ENCODE measurements around the gene SUSD1.
A peak's percentile ranks its signal among the peaks of the same experiment; 100 is the strongest.

Gene SUSD1

GRCh38 chr9:112015736-112016135 is 159.4 kb downstream of the SUSD1 start (continued):
- no peak for TF ChIP-seq KLF9 (tag by site-specific recombination; IDR thresholded peaks at IDR 0.05; ENCODE audit: low read depth)

GRCh38 chr9:112015149-112015548 is 159.9 kb downstream of the SUSD1 start:
- ChIA-PET POLR2A (no interaction called here), CTCF (no interaction called here)
- no peak overlapping the region for H3K27ac ChIP-seq (ENCODE audit: extremely low read depth, low read depth, low read length)
- no peaks in the 10 kb centered on the region for H3K36me3 ChIP-seq (ENCODE audit: control insufficient read depth in 2 of 2, insufficient read depth in 1 of 2, low read length in 2 of 2)
- no peak for TF ChIP-seq ZNF311 (tag by site-specific recombination; IDR thresholded peaks at IDR 0.05; ENCODE audit: borderline replicate concordance)
- TF ChIP-seq ZNF26 (tag by site-specific recombination; IDR thresholded peaks at IDR 0.05) = no peak
- no peak for TF ChIP-seq ZNF791 (tag by site-specific recombination; IDR thresholded peaks at IDR 0.05)
- TF ChIP-seq ZNF292 (tag by site-specific recombination; IDR thresholded peaks at IDR 0.05; ENCODE audit: borderline replicate concordance, low read depth) = no peak
- TF ChIP-seq ZBTB20 (tag by site-specific recombination; IDR thresholded peaks at IDR 0.05) = no peak
- TF ChIP-seq EGR2 (tag by site-specific recombination; IDR thresholded peaks at IDR 0.05; ENCODE audit: low read depth) = no peak
- TF ChIP-seq ZNF560 (tag by site-specific recombination; IDR thresholded peaks at IDR 0.05; ENCODE audit: borderline replicate concordance) = no peak
- TF ChIP-seq ZFP69B (tag by site-specific recombination; IDR thresholded peaks at IDR 0.05) = no peak
- no peak overlapping the region for H3K4me3 ChIP-seq (ENCODE audit: low read depth, low read length)
- H3K9me3 ChIP-seq (ENCODE audit: control insufficient read depth, insufficient read depth, low read depth, low read length) = no peaks in the 10 kb centered on the region
- no peaks in the 10 kb centered on the region for H3K4me1 ChIP-seq (ENCODE audit: control insufficient read depth, insufficient read depth, low read length)

- Histone ChIP-seq H3K27ac (ENCODE audit: extremely low read depth, low read depth, low read length) (no peak overlapping the region), H3K4me3 (ENCODE audit: low read depth, low read length) (no peak overlapping the region), H3K36me3 (ENCODE audit: control insufficient read depth in 2 of 2, insufficient read depth in 1 of 2, low read length in 2 of 2) (no peaks in the 10 kb centered on the region), H3K9me3 (ENCODE audit: control insufficient read depth, insufficient read depth, low read depth, low read length) (no peaks in the 10 kb centered on the region), H3K4me1 (ENCODE audit: control insufficient read depth, insufficient read depth, low read length) (no peaks in the 10 kb centered on the region)
- CTCF ChIA-PET = interaction anchor here (0.7 kb wide), 1 partner anchor 33 kb away, joined by 5 read pairs; no protein-coding TSS in a partner anchor
- TF ChIP-seq ZNF341 (tag by site-specific recombination; IDR thresholded peaks at IDR 0.05; ENCODE audit: low read depth) (0 out of 2 replicates have a peak, but pooled peaks have one; percentile 22), ZBTB49 (tag by site-specific recombination; IDR thresholded peaks at IDR 0.05; ENCODE audit: low read depth) (no peak)
- POLR2A ChIA-PET = interaction anchor here (0.6 kb wide), 1 partner anchor 51 kb away, joined by 3 read pairs; no protein-coding TSS in a partner anchor
Measured at GRCh38 chr9:112013266-112013665, 161.8 kb downstream of the SUSD1 start.

GRCh38 chr9:112012026-112012902 is 162.8 kb downstream of the SUSD1 start:
- no peaks in the 10 kb centered on the region for H3K4me1 ChIP-seq (ENCODE audit: control insufficient read depth, insufficient read depth, low read length)
- POLR2A ChIA-PET = interaction anchor here (0.6 to 1.5 kb wide), 3 partner anchors 16 to 63 kb away, joined by 3 to 4 read pairs (median 3); no protein-coding TSS in a partner anchor
- no peak overlapping the region for H3K4me3 ChIP-seq (ENCODE audit: low read depth, low read length)
- no peak overlapping the region for H3K27ac ChIP-seq (ENCODE audit: extremely low read depth, low read depth, low read length)
- CTCF ChIA-PET = interaction anchor here (0.5 to 1.3 kb wide), 5 partner anchors 11 to 247 kb away, joined by 3 to 5 read pairs (median 3); no protein-coding TSS in a partner anchor
- no peaks in the 10 kb centered on the region for H3K36me3 ChIP-seq (ENCODE audit: control insufficient read depth in 2 of 2, insufficient read depth in 1 of 2, low read length in 2 of 2)
- no peaks in the 10 kb centered on the region for H3K9me3 ChIP-seq (ENCODE audit: control insufficient read depth, insufficient read depth, low read depth, low read length)
- TF ChIP-seq ZNF23 (tag by site-specific recombination; IDR thresholded peaks at IDR 0.05; ENCODE audit: borderline replicate concordance) (no peak), ELK4 (IDR thresholded peaks at IDR 0.05; ENCODE audit: borderline replicate concordance, low read depth, low read length) (no peak), GFI1B (tag by site-specific recombination; IDR thresholded peaks at IDR 0.05) (no peak), ZNF335 (tag by site-specific recombination; conservative IDR thresholded peaks at IDR 0.05) (peak; percentile 17; the same call in 1 of the 2 replicates), PRDM1 (tag by site-specific recombination; IDR thresholded peaks at IDR 0.05) (peak; percentile 11; the same call in 1 of the 2 replicates), MYNN (tag by site-specific recombination; IDR thresholded peaks at IDR 0.05; ENCODE audit: borderline replicate concordance) (no peak), ZNF302 (tag by site-specific recombination; IDR thresholded peaks at IDR 0.05; ENCODE audit: low read depth) (no peak), ZNF561 (tag by site-specific recombination; IDR thresholded peaks at IDR 0.05; ENCODE audit: borderline replicate concordance) (no peak), ZNF629 (tag by site-specific recombination; IDR thresholded peaks at IDR 0.05) (no peak; the same call in 1 of the 2 replicates), ZXDB (tag by site-specific recombination; IDR thresholded peaks at IDR 0.05) (0 out of 2 replicates have a peak, but pooled peaks have one; percentile 22), ZNF114 (tag by site-specific recombination; IDR thresholded peaks at IDR 0.05) (no peak), ZNF600 (tag by site-specific recombination; IDR thresholded peaks at IDR 0.05) (peak; percentile 55; the same call in 1 of the 2 replicates)

Measured in HEK293 (cell line).